Fibroblast of mammary gland (primary cell): ENCODE data around the gene RCAN1.

Experiments
- DNase-seq: peaks from one replicate; pipeline ENCODE4 v3.0.0-alpha.2; 2010; ENCODE audit warnings: low read depth
- H3K4me3 ChIP-seq: 2 replicates; pipeline ENCODE4 v1.5.1; 2011; ENCODE audit warnings: low read depth, mild to moderate bottlenecking, low read length, moderate library complexity; ENCODE audit not compliant: control insufficient read depth
- CTCF ChIP-seq: conservative IDR thresholded peaks from 2 replicates; pipeline ENCODE4 v1.5.1; 2011; ENCODE audit warnings: low read depth, low read length, inconsistent platforms; ENCODE audit not compliant: control insufficient read depth, insufficient read depth

RCAN1 gene

DNA sequence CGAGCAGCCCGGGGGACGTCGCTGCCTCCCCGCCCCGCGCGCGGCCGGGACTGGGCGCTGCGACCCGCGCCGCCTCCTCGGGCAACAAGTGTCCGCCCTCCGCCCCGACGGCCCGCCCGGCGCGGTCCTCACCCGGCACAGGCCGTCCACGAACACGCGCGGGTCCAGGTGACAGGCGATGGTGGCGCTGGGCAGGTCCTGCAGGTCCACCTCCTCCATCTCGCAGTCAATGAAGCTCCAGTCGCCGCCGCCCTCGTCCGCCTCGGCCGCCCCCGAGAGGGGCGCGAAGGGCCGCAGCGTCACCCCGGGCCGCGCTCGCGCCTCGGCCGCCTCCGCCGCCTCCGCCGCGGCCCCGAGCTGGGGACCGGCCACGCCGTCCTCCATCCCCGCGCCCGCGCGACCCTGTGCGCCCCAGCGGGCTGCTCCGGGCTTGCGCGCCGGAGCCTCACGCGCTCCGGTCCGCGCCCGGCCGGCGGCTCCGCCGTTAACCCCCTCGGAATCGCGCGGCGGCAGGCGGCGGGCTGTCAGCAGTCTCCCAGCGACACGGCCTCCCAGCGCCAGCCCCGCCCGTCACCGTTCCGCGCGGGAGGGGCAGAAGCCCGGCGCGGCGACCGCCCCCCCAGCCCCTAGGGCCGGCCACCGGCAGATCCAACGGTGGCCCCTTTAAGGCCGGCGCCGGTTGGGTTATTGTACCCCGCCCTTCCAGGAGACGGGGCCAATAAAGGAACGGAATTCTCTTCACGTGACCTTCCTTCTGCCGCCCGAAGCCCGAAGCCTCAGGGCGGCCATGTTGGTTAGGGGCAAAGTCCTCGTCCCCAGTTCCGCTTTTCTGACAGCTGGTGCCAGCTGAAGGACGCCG lies at the start of gene RCAN1:
Gene RCAN1 (minus strand): TSS at position 486 of the 859 bp plus-strand sequence. CDS start 102 bp downstream, at position 384.
- TF ChIP-seq CTCF, result no peak
- DNase-seq, result peak; percentile 89
- peak within 1 kb of the TSS; percentile 71 for H3K4me3 ChIP-seq

- H3K4me3 ChIP-seq, result no peak overlapping the region
- DNase-seq, result no peak
- TF ChIP-seq CTCF, result no peak
These were observed 46.9 kb upstream of the RCAN1 start for GRCh38 chr21:34661848-34662247.

GRCh38 chr21:34653522-34653921 lies 38.6 kb upstream of the RCAN1 start:
- TF ChIP-seq CTCF, result no peak
- no peak overlapping the region for H3K4me3 ChIP-seq
- DNase-seq, result no peak

DNA sequence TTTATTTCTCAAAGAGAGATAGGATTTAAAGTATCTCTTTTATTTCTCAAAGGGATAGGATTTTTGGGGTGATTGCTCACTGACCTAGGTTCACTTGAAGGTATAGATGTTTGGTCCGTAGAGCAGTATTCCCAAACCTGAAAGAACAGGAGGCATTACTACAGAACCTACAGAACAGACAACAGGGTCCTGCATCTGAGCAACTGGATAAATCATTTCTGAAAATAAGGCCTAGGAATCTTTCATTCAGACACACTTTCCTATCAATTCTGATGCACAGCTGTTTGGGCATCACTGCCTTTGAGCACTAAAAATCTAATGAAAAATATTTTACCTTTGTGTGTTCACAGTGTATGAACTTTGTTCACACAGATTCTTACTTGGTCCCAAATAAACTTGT lies 36.7 kb upstream of the RCAN1 start:
- TF ChIP-seq CTCF, result no peak
- H3K4me3 ChIP-seq, result no peak overlapping the region
- no peak for DNase-seq

DNA sequence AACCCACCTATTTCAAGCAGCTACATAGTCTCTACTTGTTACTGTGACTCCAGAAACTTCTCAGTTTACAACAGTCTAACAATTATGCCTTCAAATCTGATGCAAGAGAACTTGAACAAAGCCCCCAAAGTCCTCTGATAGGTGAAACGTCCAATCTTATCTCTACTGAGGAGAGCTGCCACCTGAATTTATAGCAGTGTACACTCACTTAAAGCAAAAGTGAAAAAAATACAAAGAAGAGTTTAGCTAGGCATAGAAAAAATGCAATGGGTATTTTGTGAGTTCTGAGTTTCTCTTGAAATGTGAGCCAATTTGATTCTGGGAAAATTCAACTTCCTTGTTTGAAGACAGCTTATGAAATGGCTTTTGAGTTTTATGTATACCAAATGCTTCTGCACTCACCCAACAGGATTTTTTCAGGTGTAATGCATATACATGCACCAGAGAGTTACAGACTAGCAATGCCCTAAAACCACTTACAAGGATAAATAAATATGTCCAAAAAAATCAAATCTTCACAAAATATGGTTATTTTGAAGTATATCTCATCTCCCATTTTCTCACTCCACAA lies 36.0 kb upstream of the RCAN1 start:
- TF ChIP-seq CTCF, result no peak
- H3K4me3 ChIP-seq, result no peak overlapping the region
- DNase-seq, result no peak

- no peak overlapping the region for H3K4me3 ChIP-seq
These were observed 34.5 kb upstream of the RCAN1 start for GRCh38 chr21:34649400-34649799.

More at GRCh38 chr21:34649400-34649799, 34.5 kb upstream of the RCAN1 start:
- TF ChIP-seq CTCF, result no peak
- no peak for DNase-seq
